Measurements from ENCODE around the gene COL27A1. TPM values are rescaled to one million over a fixed set of nuclear protein-coding genes. Genes with fewer than 3 reads are reported as not detected.

The COL27A1 gene
- total RNA-seq, 1 donor from 2014 or later = 9.3 TPM

GRCh38 chr9:114252394-114252793 lies 97.1 kb downstream of the COL27A1 start:
- no peak overlapping the region for H3K27ac ChIP-seq
- no peaks in the 10 kb centered on the region for H3K27me3 ChIP-seq
- H3K9me3 ChIP-seq = no peaks in the 10 kb centered on the region
- DNase-seq (ENCODE audit: low spot score in 2 of 2) = no peak
- H3K4me3 ChIP-seq = no peak overlapping the region
- no peaks in the 10 kb centered on the region for H3K36me3 ChIP-seq
- TF ChIP-seq CTCF (IDR thresholded peaks at IDR 0.05) = no peak
- H3K4me1 ChIP-seq = peaks cover 0 to 8% of the 10 kb centered on the region in 2 donors
- intact Hi-C loops (cut with DNase I) = no loop called here

GRCh38 chr9:114256827-114257328 lies 101.5 kb downstream of the COL27A1 start:
- H3K9me3 ChIP-seq = no peaks in the 10 kb centered on the region
- no peak overlapping the region for H3K4me3 ChIP-seq
- intact Hi-C loops (cut with DNase I) = no loop called here
- TF ChIP-seq CTCF (IDR thresholded peaks at IDR 0.05) = no peak
- DNase-seq (ENCODE audit: low spot score in 2 of 2) = no peak
- no peaks in the 10 kb centered on the region for H3K36me3 ChIP-seq
- no peak overlapping the region for H3K27ac ChIP-seq
- no peaks in the 10 kb centered on the region for H3K4me1 ChIP-seq
- no peaks in the 10 kb centered on the region for H3K27me3 ChIP-seq

- no peaks in the 10 kb centered on the region for H3K9me3 ChIP-seq
- no peaks in the 10 kb centered on the region for H3K27me3 ChIP-seq
- no peak overlapping the region for H3K27ac ChIP-seq
- H3K4me3 ChIP-seq = no peak overlapping the region
- TF ChIP-seq CTCF (IDR thresholded peaks at IDR 0.05) = no peak
- H3K36me3 ChIP-seq = no peaks in the 10 kb centered on the region
- no peak for DNase-seq (ENCODE audit: low spot score in 2 of 2)
- H3K4me1 ChIP-seq = no peaks in the 10 kb centered on the region
- intact Hi-C loops (cut with DNase I) = no loop called here
These were observed 102.9 kb downstream of the COL27A1 start for GRCh38 chr9:114258218-114258617.

GRCh38 chr9:114258866-114259797 lies 103.8 kb downstream of the COL27A1 start:
- H3K36me3 ChIP-seq = no peaks in the 10 kb centered on the region
- H3K4me1 ChIP-seq = no peaks in the 10 kb centered on the region
- no peaks in the 10 kb centered on the region for H3K27me3 ChIP-seq
- DNase-seq (ENCODE audit: low spot score in 2 of 2) = no peak
- intact Hi-C loops (cut with DNase I) = no loop called here
- no peak overlapping the region for H3K27ac ChIP-seq
- H3K9me3 ChIP-seq = no peaks in the 10 kb centered on the region
- H3K4me3 ChIP-seq = no peak overlapping the region
- no peak for TF ChIP-seq CTCF (IDR thresholded peaks at IDR 0.05)

- Histone ChIP-seq H3K9me3 (no peaks in the 10 kb centered on the region), H3K27ac (no peak overlapping the region), H3K36me3 (no peaks in the 10 kb centered on the region), H3K27me3 (no peaks in the 10 kb centered on the region), H3K4me3 (no peak overlapping the region), H3K4me1 (no peaks in the 10 kb centered on the region)
- intact Hi-C loops (cut with DNase I) = no loop called here
- TF ChIP-seq CTCF (IDR thresholded peaks at IDR 0.05) = no peak
- DNase-seq (ENCODE audit: low spot score in 2 of 2) = no peak
These were observed 104.6 kb downstream of the COL27A1 start for GRCh38 chr9:114259798-114260523.
